ENCODE data around the gene KIDINS220. TPM values are rescaled to one million over a fixed set of nuclear protein-coding genes. Genes with fewer than 3 reads are reported as not detected.

The KIDINS220 gene
- total RNA-seq, 1 donor from 2014 or later = 45.3 TPM

GRCh38 chr2:8679827-8680731 lies 157.3 kb downstream of the KIDINS220 start:
- TF ChIP-seq, protein P1, sequence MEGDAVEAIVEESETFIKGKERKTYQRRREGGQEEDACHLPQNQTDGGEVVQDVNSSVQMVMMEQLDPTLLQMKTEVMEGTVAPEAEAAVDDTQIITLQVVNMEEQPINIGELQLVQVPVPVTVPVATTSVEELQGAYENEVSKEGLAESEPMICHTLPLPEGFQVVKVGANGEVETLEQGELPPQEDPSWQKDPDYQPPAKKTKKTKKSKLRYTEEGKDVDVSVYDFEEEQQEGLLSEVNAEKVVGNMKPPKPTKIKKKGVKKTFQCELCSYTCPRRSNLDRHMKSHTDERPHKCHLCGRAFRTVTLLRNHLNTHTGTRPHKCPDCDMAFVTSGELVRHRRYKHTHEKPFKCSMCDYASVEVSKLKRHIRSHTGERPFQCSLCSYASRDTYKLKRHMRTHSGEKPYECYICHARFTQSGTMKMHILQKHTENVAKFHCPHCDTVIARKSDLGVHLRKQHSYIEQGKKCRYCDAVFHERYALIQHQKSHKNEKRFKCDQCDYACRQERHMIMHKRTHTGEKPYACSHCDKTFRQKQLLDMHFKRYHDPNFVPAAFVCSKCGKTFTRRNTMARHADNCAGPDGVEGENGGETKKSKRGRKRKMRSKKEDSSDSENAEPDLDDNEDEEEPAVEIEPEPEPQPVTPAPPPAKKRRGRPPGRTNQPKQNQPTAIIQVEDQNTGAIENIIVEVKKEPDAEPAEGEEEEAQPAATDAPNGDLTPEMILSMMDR (IDR thresholded peaks at IDR 0.05; ENCODE audit: insufficient read depth, low read length, severe bottlenecking) = no peak
- Histone ChIP-seq H3K36me3 (ENCODE audit: control insufficient read depth, insufficient read depth, low read length) (no peaks in the 10 kb centered on the region), H3K27me3 (ENCODE audit: control insufficient read depth, insufficient read depth, low read length) (peaks cover 24% of the 10 kb centered on the region), H3K4me3 (ENCODE audit: low read depth, low read length) (no peak overlapping the region)
- DNase-seq (ENCODE audit: low read depth) (no peak), FAIRE-seq (no peak)

- peaks cover 25% of the 10 kb centered on the region for H3K27me3 ChIP-seq (ENCODE audit: control insufficient read depth, insufficient read depth, low read length)
- no peak for FAIRE-seq
These were observed 157.9 kb downstream of the KIDINS220 start for GRCh38 chr2:8679567-8679826.

More at GRCh38 chr2:8679567-8679826, 157.9 kb downstream of the KIDINS220 start:
- Histone ChIP-seq H3K4me3 (ENCODE audit: low read depth, low read length) (no peak overlapping the region), H3K36me3 (ENCODE audit: control insufficient read depth, insufficient read depth, low read length) (no peaks in the 10 kb centered on the region)
- no peak for DNase-seq (ENCODE audit: low read depth)
- TF ChIP-seq, protein P1 (IDR thresholded peaks at IDR 0.05; ENCODE audit: insufficient read depth, low read length, severe bottlenecking) = no peak

Other genes starting within 250 kb of the KIDINS220 start
- gene ID2, start 155.6 kb downstream of the KIDINS220 start, total RNA-seq = 3.7 and 11.6 TPM in 2 replicates
- gene MBOAT2, start 166.1 kb upstream of the KIDINS220 start, total RNA-seq = 93.3 and 145 TPM in 2 replicates

Data from bronchial epithelial cell (primary cell).